Measurements from ENCODE around the gene MAPK8IP1. TPM values are rescaled to one million over a fixed set of nuclear protein-coding genes. Genes with fewer than 3 reads are reported as not detected.
"Not testable (repeated sequence)": the region's sequence is repeated elsewhere in the genome, so short reads cannot be mapped to it uniquely, and the experiment has no call there.

The MAPK8IP1 gene
- total and polyA plus RNA-seq, 10 donors = 0.80 to 6.0 (median 3.1) TPM

DNA sequence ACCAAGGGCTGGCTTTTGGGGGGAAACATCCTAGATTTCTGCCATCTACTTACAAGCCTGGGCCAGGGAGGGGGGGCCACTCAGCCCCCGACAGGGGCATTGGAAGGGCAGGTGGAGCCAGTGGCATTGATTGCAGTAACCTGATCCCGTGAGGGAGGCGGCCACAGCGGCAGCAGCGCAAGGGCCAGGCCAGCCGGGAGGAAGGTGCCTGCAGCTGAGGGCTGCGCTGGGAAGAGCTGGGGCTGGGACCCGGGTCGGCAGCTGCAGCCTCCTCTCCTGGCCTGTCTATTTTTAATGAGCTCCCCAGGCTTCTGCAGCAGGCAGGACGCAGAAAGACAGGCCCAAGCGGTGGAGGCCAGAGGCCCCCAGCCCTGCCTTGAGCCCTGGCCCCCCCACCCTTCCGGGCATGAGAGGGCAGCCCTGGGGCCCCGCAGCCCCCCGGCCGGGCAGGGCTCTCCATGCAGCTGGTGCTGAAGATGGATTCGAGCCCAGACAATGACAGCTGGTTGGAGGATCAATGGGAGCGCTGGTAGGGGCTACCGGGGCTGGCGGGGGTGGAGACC is 11.1 kb downstream of the MAPK8IP1 start:
- intact Hi-C loops (cut with DNase I; ENCODE audit: low total_unique reads) = no loop called here
- peaks cover 5 to 24% (median 16%) of the 10 kb centered on the region in 6 donors for H3K4me1 ChIP-seq
- no peak overlapping the region for H3K27ac ChIP-seq
- no peaks in the 10 kb centered on the region for H3K36me3 ChIP-seq
- no peak for TF ChIP-seq POLR2A (IDR thresholded peaks at IDR 0.05)
- TF ChIP-seq, protein P1, sequence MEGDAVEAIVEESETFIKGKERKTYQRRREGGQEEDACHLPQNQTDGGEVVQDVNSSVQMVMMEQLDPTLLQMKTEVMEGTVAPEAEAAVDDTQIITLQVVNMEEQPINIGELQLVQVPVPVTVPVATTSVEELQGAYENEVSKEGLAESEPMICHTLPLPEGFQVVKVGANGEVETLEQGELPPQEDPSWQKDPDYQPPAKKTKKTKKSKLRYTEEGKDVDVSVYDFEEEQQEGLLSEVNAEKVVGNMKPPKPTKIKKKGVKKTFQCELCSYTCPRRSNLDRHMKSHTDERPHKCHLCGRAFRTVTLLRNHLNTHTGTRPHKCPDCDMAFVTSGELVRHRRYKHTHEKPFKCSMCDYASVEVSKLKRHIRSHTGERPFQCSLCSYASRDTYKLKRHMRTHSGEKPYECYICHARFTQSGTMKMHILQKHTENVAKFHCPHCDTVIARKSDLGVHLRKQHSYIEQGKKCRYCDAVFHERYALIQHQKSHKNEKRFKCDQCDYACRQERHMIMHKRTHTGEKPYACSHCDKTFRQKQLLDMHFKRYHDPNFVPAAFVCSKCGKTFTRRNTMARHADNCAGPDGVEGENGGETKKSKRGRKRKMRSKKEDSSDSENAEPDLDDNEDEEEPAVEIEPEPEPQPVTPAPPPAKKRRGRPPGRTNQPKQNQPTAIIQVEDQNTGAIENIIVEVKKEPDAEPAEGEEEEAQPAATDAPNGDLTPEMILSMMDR (IDR thresholded peaks at IDR 0.05 in 8 of 11, conservative IDR thresholded peaks at IDR 0.05 in 3 of 11) = no peak
- TF ChIP-seq POLR2AphosphoS5 (IDR thresholded peaks at IDR 0.05) = no peak
- H3K9me3 ChIP-seq = no peaks in the 10 kb centered on the region
- 21 to 33% (median 27%) methylated on average over 11 to 19 of the region's 19 CpGs for WGBS, 5 donors
- peaks cover 0 to 75% (median 13%) of the 10 kb centered on the region in 7 donors for H3K27me3 ChIP-seq (replicated peaks in 1 of 7)
- no peak overlapping the region for H3K4me3 ChIP-seq
- DNase-seq = no peak

DNA sequence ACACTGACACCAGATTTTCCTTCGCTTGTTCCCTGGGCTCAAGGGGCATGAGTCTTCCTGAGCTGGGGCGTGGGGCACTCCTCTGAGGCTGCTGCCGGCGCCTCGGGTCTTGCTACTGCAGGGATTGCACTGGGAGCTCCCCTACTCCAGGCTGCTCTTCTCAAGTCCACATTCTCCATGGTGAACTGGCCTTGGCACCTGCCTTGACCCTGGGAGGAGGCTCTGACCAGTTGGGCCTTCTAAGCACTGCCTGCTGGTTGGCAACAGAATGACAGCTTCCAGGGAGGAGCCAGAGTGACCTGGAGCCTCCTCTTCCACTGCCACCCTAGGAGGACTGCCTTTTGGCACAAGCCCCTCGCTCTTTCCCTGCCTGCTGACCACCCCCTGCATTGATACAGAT is 12.1 kb downstream of the MAPK8IP1 start:
- no peak overlapping the region for H3K27ac ChIP-seq

DNA sequence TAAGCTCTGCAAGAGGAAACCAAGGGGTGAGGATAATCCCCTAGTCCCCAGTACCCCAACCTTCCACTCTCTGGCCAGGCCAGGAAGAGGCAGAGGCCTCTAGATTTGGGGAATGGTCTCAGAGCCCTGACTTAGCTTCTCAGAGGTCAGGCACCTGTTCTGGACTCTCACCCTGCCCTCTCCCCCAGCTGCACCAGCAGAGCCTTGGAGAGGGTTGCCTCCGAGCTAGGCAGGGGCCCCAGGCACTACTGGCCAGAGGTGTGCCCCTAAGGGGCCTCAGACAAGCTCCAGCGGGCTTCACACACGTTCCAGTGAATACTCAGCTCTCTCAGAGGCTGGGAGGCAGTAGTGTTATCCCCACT is 13.6 kb downstream of the MAPK8IP1 start:
- TF ChIP-seq, protein P1 (IDR thresholded peaks at IDR 0.05 in 8 of 11, conservative IDR thresholded peaks at IDR 0.05 in 3 of 11) = no peak
- no peak for TF ChIP-seq POLR2AphosphoS5 (IDR thresholded peaks at IDR 0.05)
- 9 to 20% (median 14%) methylated on average over 3 of the region's 3 CpGs; no CpG with 5 or more reads in 1 of the 5 donors for WGBS, 5 donors
- Histone ChIP-seq H3K36me3 (peaks cover 0 to 2% (median 0%) of the 10 kb centered on the region in 6 donors), H3K4me3 (peak overlapping the region in 6 of 8 donors; percentile 46 to 78 (median 55)), H3K27me3 (replicated peaks in 1 of 7) (peaks cover 0 to 70% (median 13%) of the 10 kb centered on the region in 7 donors), H3K9me3 (no peaks in the 10 kb centered on the region), H3K27ac (no peak overlapping the region), H3K4me1 (peaks cover 5 to 24% (median 16%) of the 10 kb centered on the region in 6 donors)
- intact Hi-C loops (cut with DNase I; ENCODE audit: low total_unique reads) = no loop called here
- DNase-seq = no peak

More for the DNA sequence above, 12.1 kb downstream of the MAPK8IP1 start:
- no peak for DNase-seq
- 69 to 90% (median 85%) methylated on average over 4 to 6 of the region's 6 CpGs for WGBS, 5 donors
- Histone ChIP-seq H3K4me3 (no peak overlapping the region), H3K4me1 (peaks cover 5 to 24% (median 16%) of the 10 kb centered on the region in 6 donors), H3K36me3 (no peaks in the 10 kb centered on the region), H3K27me3 (replicated peaks in 1 of 7) (peaks cover 0 to 75% (median 13%) of the 10 kb centered on the region in 7 donors), H3K9me3 (no peaks in the 10 kb centered on the region)
- intact Hi-C loops (cut with DNase I; ENCODE audit: low total_unique reads) = no loop called here
- TF ChIP-seq POLR2AphosphoS5 (IDR thresholded peaks at IDR 0.05) = no peak
- no peak for TF ChIP-seq POLR2A (IDR thresholded peaks at IDR 0.05)
- TF ChIP-seq, protein P1 (IDR thresholded peaks at IDR 0.05 in 8 of 11, conservative IDR thresholded peaks at IDR 0.05 in 3 of 11) = no peak

DNA sequence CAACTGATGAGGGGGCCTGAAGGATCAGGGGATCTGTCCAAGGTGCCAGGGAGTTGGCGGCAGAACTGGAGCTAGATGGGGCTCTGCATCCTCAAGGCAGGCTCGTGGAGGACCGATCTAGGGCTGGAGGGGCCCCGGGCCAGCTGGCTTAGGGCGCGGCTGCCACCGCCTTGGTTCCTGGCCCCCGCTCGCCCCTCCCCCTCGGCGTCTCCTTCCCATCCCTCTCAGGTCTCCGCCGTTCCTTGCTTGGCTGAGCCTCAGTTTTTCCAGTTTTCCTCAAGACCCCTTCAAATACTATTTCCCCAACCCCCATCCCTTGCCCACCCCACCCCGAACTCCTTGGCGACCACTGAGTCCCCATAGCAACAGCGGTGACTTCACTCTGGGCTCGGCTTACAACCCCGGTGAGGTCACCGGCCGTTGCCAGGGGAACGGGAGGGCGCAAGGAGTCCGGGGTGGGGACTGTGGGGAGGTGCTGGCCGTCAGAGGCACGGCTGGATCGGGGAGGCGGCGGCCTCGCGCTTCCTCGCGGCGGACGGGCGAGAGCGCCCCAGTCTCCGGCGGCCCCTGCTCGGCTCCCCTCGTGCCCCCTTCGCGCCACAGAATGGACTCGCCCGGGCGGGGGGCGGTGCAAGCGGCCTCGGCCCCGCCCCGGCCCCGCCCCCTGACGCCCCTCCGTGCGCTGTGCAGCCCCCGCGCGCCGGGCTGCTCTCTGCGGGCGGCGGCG is 14.2 kb downstream of the MAPK8IP1 start:
- peaks cover 0 to 67% (median 13%) of the 10 kb centered on the region in 7 donors for H3K27me3 ChIP-seq (replicated peaks in 1 of 7)
- no peaks in the 10 kb centered on the region for H3K9me3 ChIP-seq
- H3K4me1 ChIP-seq = peaks cover 5 to 24% (median 16%) of the 10 kb centered on the region in 6 donors
- H3K36me3 ChIP-seq = peaks cover 0 to 3% (median 0%) of the 10 kb centered on the region in 6 donors
- peak; percentile 88 for DNase-seq
- peak overlapping the region in 4 of 8 donors; percentile 31 to 62 (median 49) for H3K27ac ChIP-seq
- TF ChIP-seq POLR2AphosphoS5 (IDR thresholded peaks at IDR 0.05) = peak in 2 of 3 donors; percentile 37 to 43
- TF ChIP-seq, protein P1 (IDR thresholded peaks at IDR 0.05 in 8 of 11, conservative IDR thresholded peaks at IDR 0.05 in 3 of 11) = no peak
- H3K4me3 ChIP-seq = peak overlapping the region; percentile 31 to 78 (median 53)
- 1 to 3% (median 1%) methylated on average over 24 to 62 of the region's 62 CpGs for WGBS, 5 donors
- intact Hi-C loops (cut with DNase I; ENCODE audit: low total_unique reads) = no loop called here

DNA sequence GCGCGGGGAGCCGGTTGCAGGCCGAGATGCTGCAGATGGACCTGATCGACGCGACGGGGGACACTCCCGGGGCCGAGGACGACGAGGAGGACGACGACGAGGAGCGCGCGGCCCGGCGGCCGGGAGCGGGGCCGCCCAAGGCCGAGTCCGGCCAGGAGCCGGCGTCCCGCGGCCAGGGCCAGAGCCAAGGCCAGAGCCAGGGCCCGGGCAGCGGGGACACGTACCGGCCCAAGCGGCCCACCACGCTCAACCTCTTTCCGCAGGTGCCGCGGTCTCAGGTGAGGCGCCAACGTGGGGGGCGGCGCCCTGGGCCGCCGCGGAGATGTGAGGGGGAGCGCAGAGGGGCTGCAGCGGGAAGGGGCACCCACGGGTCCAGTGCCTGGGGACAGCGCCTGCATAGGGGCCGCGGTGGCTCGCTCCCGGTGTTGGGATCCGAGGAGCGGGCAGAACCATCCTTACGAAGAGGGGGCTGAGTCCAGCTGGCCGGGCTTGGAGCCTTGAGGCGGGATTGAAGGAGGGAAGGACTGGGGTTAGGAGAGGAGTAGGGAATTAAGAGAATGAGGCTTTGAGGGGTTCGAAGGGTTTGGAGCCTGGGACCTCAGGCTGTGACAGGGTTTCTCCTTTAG is 14.8 kb downstream of the MAPK8IP1 start:
- DNase-seq; H3K9me3 ChIP-seq; H3K36me3 ChIP-seq; intact Hi-C loops (cut with DNase I; ENCODE audit: low total_unique reads): not testable (repeated sequence)
- Histone ChIP-seq H3K27ac (peak overlapping the region in 2 of 8 donors; percentile 61 to 62), H3K4me3 (peak overlapping the region; percentile 16 to 78 (median 53)), H3K27me3 (replicated peaks in 1 of 7) (peaks cover 0 to 60% (median 13%) of the 10 kb centered on the region in 7 donors), H3K4me1 (peaks cover 5 to 25% (median 16%) of the 10 kb centered on the region in 6 donors)
- 8 to 16% (median 10%) methylated on average over 24 to 40 of the region's 59 CpGs for WGBS, 5 donors
